ENCODE results near the gene GPAT2.
"Not testable (repeated sequence)": the region's sequence is repeated elsewhere in the genome, so short reads cannot be mapped to it uniquely, and the experiment has no call there.

GPAT2 gene

DNA sequence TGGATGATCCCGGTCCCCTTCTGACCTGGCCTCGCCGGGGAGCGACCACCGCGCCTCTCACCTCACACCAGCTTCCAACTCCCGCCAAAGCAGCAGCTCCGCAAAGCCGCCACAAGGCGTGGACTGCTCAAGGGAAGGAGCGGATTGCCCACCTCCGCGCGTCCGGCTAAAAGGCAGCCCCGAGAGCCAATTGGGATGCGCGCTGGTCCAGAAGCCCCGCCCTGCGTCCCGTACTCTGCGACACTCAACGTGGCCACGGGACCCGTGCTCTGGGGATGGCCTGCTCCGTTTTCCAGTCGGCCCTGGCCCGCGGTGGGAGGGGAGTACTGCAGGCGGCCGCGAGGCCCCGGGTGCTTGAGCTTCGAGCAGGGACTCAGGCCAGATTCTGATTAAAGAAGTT lies at the start of gene GPAT2:
TSS of gene GPAT2 (minus strand) at position 125 of the 400 bp plus-strand sequence. CDS start 2,557 bp downstream, outside the sequence.
- not testable (repeated sequence) for H3K27me3 ChIP-seq (replicated peaks; ENCODE audit: control insufficient read depth, insufficient read depth, low read length); DNase-seq (ENCODE audit: extremely low read depth, insufficient read length)

DNA sequence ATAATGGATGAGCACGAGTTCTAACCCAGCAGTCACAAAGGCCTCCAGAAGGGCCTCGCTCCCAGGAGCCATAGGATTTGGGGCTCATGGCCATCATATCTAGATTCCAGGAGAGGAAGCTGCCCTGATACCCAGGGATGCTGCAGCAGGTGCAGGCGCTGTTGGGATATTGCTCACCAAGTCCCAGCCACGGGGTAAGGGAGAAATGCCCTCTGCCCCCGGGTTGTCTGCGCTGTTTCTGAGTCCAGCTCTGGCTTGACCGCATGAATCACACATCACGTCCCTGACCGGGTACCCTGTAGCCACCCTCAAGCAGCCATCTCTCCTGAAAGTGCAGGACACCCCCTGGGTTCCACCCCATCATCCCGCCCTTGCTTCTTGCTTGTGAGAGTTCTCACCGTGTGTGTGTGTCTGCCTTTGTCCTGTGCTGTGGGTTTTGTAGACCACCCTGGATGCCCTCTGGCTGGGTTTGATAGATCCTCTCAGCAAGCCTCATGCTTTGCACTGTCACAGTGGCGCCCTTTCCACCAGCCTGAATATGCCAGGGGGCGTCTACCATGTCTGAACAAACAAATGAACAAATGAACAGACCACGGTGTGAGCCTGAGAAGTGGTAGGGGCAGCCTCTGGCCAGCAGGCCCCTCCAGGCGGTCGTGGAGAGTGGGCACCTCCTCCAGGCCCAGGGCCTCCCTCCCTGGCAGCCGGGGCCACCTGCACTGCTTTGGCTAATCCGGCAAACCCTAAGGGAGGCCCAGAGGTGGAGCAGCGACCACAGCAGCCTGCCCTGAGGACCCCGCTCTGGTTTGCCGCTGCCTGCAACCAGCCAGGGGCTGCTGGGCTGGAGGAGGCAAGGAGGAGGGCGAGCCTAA lies 49.5 kb upstream of the GPAT2 start:
- DNase-seq (ENCODE audit: extremely low read depth, insufficient read length): no peak
- no peaks in the 10 kb centered on the region; the same call in 1 of the 2 replicates for H3K27me3 ChIP-seq (replicated peaks; ENCODE audit: control insufficient read depth, insufficient read depth, low read length)
- no peaks in the 10 kb centered on the region for H3K36me3 ChIP-seq (ENCODE audit: control insufficient read depth, insufficient read depth, low read length)
- no peak overlapping the region for H3K4me3 ChIP-seq (replicated peaks; ENCODE audit: low read depth, low read length)
- TF ChIP-seq, protein P1, sequence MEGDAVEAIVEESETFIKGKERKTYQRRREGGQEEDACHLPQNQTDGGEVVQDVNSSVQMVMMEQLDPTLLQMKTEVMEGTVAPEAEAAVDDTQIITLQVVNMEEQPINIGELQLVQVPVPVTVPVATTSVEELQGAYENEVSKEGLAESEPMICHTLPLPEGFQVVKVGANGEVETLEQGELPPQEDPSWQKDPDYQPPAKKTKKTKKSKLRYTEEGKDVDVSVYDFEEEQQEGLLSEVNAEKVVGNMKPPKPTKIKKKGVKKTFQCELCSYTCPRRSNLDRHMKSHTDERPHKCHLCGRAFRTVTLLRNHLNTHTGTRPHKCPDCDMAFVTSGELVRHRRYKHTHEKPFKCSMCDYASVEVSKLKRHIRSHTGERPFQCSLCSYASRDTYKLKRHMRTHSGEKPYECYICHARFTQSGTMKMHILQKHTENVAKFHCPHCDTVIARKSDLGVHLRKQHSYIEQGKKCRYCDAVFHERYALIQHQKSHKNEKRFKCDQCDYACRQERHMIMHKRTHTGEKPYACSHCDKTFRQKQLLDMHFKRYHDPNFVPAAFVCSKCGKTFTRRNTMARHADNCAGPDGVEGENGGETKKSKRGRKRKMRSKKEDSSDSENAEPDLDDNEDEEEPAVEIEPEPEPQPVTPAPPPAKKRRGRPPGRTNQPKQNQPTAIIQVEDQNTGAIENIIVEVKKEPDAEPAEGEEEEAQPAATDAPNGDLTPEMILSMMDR (IDR thresholded peaks at IDR 0.05; ENCODE audit: insufficient read depth, low read length, poor library complexity, severe bottlenecking): no peak

More for the DNA sequence above, at the start of gene GPAT2:
- not testable (repeated sequence) for H3K36me3 ChIP-seq (ENCODE audit: control insufficient read depth, insufficient read depth, low read length); H3K4me3 ChIP-seq (replicated peaks; ENCODE audit: low read depth, low read length)

DNA sequence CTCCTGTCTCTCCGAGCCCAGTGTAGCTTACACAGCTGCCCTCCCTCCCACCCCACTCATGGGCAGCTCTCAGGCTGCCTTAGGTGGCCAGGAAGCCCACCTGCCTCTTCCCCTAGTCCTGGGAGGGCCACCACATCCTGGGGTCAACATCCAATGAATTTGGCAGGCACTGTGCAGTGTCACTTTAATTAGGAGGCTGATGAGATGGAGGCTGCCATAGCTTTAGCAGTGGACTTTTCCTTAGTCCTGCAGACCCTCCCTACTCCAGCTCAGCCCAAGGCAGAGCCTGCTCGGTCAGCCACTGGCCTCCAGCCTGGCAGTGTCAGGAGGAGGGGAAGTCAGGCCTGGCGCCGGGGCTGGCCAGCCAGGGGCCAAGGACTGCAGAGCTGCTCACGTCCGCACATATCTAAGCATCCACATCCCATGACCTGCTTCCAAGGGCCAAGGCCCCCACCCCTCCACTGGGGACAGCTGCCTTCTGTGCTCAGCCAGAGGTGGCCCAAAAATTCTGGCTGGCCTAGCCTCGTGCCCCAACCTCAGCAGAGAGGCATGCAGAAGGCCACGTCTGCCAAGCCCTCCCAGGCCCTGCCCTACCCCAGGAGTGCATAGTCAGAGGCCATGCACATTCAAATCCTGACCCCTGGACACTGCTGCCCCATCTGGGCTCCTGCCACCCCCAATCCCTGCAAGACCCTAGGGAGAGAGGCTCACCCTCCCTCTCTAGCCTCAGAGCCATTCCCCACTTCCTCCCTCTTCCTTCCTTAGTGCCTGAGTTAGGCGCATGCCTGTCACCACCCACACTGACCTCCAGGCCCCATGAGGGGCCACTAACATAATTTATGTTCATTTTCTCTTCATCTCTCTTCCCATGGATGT lies 48.6 kb upstream of the GPAT2 start:
- TF ChIP-seq, protein P1 (IDR thresholded peaks at IDR 0.05; ENCODE audit: insufficient read depth, low read length, poor library complexity, severe bottlenecking): no peak
- DNase-seq (ENCODE audit: extremely low read depth, insufficient read length): no peak
- H3K36me3 ChIP-seq (ENCODE audit: control insufficient read depth, insufficient read depth, low read length): no peaks in the 10 kb centered on the region
- H3K27me3 ChIP-seq (replicated peaks; ENCODE audit: control insufficient read depth, insufficient read depth, low read length): no peaks in the 10 kb centered on the region
- no peak overlapping the region for H3K4me3 ChIP-seq (replicated peaks; ENCODE audit: low read depth, low read length)

DNA sequence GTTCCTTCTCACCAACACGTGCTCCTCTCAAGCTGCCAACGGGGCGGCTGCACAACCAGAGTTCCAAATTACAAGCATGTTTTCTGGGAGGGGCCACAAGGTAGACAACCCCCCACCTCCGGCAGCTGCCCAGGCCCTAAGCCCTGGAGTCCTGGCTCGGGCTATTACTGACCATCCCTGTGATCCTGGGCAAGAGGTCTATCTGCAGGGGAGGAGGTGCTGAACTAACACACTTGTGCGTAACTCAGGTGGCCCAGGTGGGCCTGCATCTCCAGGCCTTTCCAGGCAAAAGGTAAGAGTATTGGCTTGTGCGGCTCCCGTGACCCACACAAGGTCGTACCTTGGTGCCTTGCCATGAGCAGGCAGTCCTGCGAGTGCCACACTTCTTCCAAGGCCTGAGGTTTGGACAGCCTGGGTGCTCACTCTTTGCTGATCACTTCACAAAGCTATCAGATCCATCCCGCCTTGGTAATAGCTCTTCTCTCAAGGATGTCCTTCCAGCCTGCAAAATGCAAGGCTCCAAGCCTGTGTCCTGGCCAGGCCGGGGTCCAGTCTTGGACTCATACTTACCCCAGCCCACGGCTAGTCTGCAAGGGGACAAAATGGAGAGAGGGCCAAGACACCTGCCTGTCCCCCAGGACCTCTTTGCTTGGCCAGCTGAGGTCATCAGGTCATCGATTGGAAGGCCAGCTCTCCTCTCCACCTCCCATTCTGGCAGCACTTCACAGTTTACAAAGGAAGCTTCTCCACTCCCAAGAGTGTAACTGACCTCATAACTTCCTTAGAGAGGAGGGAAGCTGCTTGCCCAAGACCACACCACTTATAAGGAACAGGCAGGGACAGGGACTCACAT lies 47.7 kb upstream of the GPAT2 start:
- H3K27me3 ChIP-seq (replicated peaks; ENCODE audit: control insufficient read depth, insufficient read depth, low read length): no peaks in the 10 kb centered on the region
- H3K4me3 ChIP-seq (replicated peaks; ENCODE audit: low read depth, low read length): no peak overlapping the region
- no peaks in the 10 kb centered on the region for H3K36me3 ChIP-seq (ENCODE audit: control insufficient read depth, insufficient read depth, low read length)
- no peak for DNase-seq (ENCODE audit: extremely low read depth, insufficient read length)
- TF ChIP-seq, protein P1 (IDR thresholded peaks at IDR 0.05; ENCODE audit: insufficient read depth, low read length, poor library complexity, severe bottlenecking): no peak

DNA sequence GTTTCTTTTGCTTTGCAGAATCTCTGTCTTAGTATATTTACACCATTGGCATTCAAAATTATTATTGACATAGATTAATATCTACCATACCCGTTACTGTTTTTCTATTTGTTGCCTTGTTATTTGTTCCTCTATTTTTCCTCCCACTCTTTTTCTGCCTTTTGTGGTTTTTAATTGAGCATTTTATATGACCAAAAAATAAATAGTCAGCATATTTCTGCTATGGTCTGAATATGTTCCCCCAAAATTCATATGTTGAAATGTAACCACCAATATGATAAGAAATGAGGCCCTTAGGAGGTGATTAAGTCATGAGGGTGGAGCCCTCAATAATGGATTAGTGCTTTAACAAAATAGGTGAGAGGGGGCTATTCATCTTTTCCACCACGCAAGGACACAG lies 46.3 kb upstream of the GPAT2 start:
- H3K4me3 ChIP-seq (replicated peaks; ENCODE audit: low read depth, low read length): no peak overlapping the region
- TF ChIP-seq, protein P1 (IDR thresholded peaks at IDR 0.05; ENCODE audit: insufficient read depth, low read length, poor library complexity, severe bottlenecking): no peak
- no peak for DNase-seq (ENCODE audit: extremely low read depth, insufficient read length)
- H3K27me3 ChIP-seq (replicated peaks; ENCODE audit: control insufficient read depth, insufficient read depth, low read length): no peaks in the 10 kb centered on the region
- H3K36me3 ChIP-seq (ENCODE audit: control insufficient read depth, insufficient read depth, low read length): no peaks in the 10 kb centered on the region

Data from GM06990 (cell line).